Lower leg skin (tissue), 4 donors: ENCODE results near the gene EED. TPM values are rescaled to one million over a fixed set of nuclear protein-coding genes. Genes with fewer than 3 reads are reported as not detected.
"Not testable (repeated sequence)": the region's sequence is repeated elsewhere in the genome, so short reads cannot be mapped to it uniquely, and the experiment has no call there.

Source experiments
- DNase-seq, 2 donors: peaks; one replicate each; pipeline ENCODE4 v3.0.0-alpha.2; 2019; ENCODE audit warnings: low spot score in 2 of 2
- H3K4me3 ChIP-seq: fragments of 200-600 bp; sonication (generic); 2 replicates; pipeline ENCODE4 v1.5.1; 2017; ENCODE audit warnings: mild to moderate bottlenecking, low read depth; ENCODE audit not compliant: poor library complexity, severe bottlenecking
- CTCF ChIP-seq, 3 donors: fragments of 450-650 bp; IDR thresholded peaks; one replicate each; pipeline ENCODE4 v1.5.1; 2016; ENCODE audit warnings: antibody characterized with exemption in 3 of 3, mild to moderate bottlenecking in 3 of 3, moderate library complexity in 2 of 3
- POLR2A ChIP-seq, 2 donors: fragments of 450-650 bp; IDR thresholded peaks; one replicate each; pipeline ENCODE4 v1.6.1; 2016 to 2017; ENCODE audit warnings: antibody characterized with exemption in 2 of 2, mild to moderate bottlenecking in 1 of 2, moderate library complexity in 1 of 2
- whole genome bisulfite sequencing, 2 donors: methylation state at CpG; one replicate each; pipeline ENCODE4 v1.1.5; 2018; 5-methylcytosine and 5-hydroxymethylcytosine counted together
- intact Hi-C: fragments of 100-400 bp; cut with DNase I; formaldehyde crosslinking; loops from one replicate; pipeline ENCODE4 v1.15.0; 2023; ENCODE audit warnings: low total_unique reads
- total RNA-seq, 4 donors: library from RNA; depleted of rRNA; stranded (reverse); fragments of >200 nt; gene quantifications; one replicate each; pipeline ENCODE4 v1.1.0, GENCODE V29; 2016

EED gene
- total RNA-seq, 4 donors from 2014 or later: 13.7 to 18.8 (median 16.2) TPM

- intact Hi-C loops: no loop called here
- 71 to 75% methylated on average over 8 of the region's 8 CpGs for WGBS, 2 donors
- TF ChIP-seq CTCF (IDR thresholded peaks at IDR 0.05) (no peak), POLR2A (IDR thresholded peaks at IDR 0.05) (no peak)
- no peak for DNase-seq
- H3K4me3 ChIP-seq: no peak overlapping the region
Observed at GRCh38 chr11:86278226-86278625, 33.7 kb downstream of the EED start.

- 94 to 99% methylated on average over 3 of the region's 3 CpGs for WGBS, 2 donors
- DNase-seq: no peak
- intact Hi-C loops: no loop called here
- TF ChIP-seq CTCF (IDR thresholded peaks at IDR 0.05): no peak
- no peak for TF ChIP-seq POLR2A (IDR thresholded peaks at IDR 0.05)
- no peak overlapping the region for H3K4me3 ChIP-seq
Observed at GRCh38 chr11:86279747-86280146, 35.2 kb downstream of the EED start.

- WGBS, 2 donors: 94 to 99% methylated on average over 2 of the region's 2 CpGs
- no peak overlapping the region for H3K4me3 ChIP-seq
- TF ChIP-seq CTCF (IDR thresholded peaks at IDR 0.05): no peak
- no peak for TF ChIP-seq POLR2A (IDR thresholded peaks at IDR 0.05)
- no peak for DNase-seq
- intact Hi-C loops: no loop called here
Observed at GRCh38 chr11:86287468-86287796, 42.9 kb downstream of the EED start.

GRCh38 chr11:86288776-86289507 lies 44.4 kb downstream of the EED start:
- intact Hi-C loops: no loop called here
- WGBS, 2 donors: 74 to 83% methylated on average over 7 of the region's 7 CpGs
- DNase-seq: no peak
- no peak for TF ChIP-seq CTCF (IDR thresholded peaks at IDR 0.05)
- TF ChIP-seq POLR2A (IDR thresholded peaks at IDR 0.05): no peak
- no peak overlapping the region for H3K4me3 ChIP-seq

- intact Hi-C loops, DNase-seq: not testable (repeated sequence)
Observed at GRCh38 chr11:86289508-86290280, 45.1 kb downstream of the EED start.

GRCh38 chr11:86291466-86292262 lies 47.1 kb downstream of the EED start:
- intact Hi-C loops: no loop called here
- 37 to 41% methylated on average over 3 of the region's 3 CpGs for WGBS, 2 donors
- no peak overlapping the region for H3K4me3 ChIP-seq
- no peak for TF ChIP-seq CTCF (IDR thresholded peaks at IDR 0.05)
- TF ChIP-seq POLR2A (IDR thresholded peaks at IDR 0.05): no peak
- DNase-seq: no peak

More at GRCh38 chr11:86289508-86290280, 45.1 kb downstream of the EED start:
- H3K4me3 ChIP-seq: not testable (repeated sequence)
- WGBS, 2 donors: 86 to 88% methylated on average over 9 of the region's 9 CpGs
